GM19467 (cell line): Measurements from ENCODE around the gene CPT2.
"Not testable (repeated sequence)": the region's sequence is repeated elsewhere in the genome, so short reads cannot be mapped to it uniquely, and the experiment has no call there.

Experiments
- ATAC-seq: cut with Tn5 transposase; IDR thresholded peaks from one replicate; pipeline ENCODE4 v1.9.1; 2021; ENCODE audit warnings: mild to moderate bottlenecking, moderate library complexity; ENCODE audit not compliant: unreplicated experiment

The CPT2 gene

DNA sequence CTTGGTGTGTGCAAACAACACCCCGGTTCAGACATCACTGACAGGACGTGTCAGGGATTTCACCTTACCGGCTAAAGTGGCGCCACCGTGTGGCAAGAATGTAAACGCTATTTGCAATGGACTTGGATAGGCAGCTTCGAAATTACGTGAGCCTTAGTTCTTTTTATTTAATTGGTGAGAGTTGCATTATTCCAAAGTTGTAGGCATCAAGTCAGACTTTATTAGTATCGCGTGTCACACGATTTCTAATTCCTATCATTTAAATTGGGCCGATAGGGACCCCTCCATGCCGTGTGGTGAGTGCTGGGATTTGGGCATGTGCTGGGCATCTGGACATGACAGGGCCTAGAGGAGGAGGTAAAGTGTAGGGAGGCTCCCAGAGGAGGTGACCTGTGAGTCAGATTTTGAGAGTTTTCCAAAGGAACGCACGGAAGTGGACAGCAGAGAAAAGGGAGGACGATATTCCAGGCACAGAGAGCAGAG, 14.5 kb upstream of the CPT2 start:
- ATAC-seq, result no peak

DNA sequence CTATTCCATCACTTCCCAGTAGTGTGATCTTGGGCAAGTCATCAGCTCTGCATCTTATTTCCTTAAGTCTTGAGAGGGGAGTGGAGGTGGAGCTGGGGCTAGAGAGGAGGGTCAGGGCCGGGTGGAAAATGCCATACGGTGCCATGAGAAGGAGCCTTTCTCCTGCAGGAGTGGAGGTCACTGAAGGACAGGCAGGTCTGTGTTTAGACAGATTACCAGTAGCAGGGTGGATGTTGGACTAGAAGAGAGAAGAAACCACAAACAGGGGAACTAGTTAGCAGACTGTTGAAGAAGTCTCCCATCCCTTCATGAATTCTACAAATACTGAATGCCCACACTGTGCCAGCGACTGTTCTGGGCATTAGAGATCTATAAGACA, 13.9 kb upstream of the CPT2 start:
- ATAC-seq, result no peak

DNA sequence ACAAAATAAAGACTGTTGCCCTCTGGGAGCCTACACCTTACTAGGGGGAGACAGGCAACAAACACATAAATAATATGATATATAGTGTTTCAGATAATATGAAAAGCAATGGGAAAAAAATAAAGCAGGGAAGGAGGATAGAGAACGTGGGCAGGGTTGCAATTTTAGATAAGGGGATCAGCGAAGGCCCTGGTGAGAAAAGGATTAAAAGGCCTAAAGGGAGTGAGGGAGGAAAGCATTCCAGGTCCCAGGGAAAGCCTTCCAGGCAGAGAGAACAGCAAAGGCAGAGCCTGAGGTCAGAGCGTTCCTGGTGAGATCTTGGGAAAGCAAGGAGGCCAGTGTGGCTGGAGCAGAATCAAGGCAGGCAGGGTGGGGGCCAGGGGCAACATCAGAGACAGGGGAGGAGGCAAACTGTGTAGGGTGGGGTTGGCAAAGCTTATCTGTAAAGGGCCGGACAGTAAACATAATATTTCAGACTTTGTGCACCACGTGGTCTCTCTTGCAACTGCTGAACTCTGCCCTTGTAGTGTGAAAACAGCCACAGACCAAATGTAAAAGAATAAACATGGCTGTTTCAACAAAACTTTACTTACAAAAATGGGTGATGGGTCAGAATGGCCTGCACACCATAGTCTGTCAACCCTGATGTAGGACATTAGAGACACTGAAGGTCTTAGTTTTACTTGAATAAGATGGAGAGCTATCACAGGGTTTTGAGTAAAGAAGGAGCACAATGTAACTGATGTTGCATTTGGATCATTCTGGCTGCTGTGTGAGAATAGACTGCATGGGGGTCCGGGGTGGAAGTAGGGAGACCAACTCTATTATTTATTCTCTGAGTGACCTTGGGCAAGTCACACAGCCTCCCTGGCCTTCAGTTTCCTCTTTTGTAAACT, 13.3 kb upstream of the CPT2 start:
- ATAC-seq, result no peak

DNA sequence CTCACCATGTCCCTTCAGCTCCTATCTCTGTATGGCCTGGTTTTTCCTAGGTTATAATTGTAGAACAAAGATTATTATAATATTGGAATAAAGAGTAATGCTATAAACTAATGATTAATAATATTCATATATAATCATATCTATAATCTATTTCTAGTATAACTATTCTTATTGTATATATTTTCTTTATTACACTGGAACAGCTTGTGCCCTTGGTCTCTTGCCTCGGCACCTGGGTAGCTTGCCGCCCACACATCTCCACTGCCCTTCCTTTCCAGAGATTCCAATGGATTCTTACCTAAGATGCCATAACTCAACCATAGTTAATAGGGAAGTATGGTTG, 10.7 kb upstream of the CPT2 start:
- not testable (repeated sequence) for ATAC-seq

DNA sequence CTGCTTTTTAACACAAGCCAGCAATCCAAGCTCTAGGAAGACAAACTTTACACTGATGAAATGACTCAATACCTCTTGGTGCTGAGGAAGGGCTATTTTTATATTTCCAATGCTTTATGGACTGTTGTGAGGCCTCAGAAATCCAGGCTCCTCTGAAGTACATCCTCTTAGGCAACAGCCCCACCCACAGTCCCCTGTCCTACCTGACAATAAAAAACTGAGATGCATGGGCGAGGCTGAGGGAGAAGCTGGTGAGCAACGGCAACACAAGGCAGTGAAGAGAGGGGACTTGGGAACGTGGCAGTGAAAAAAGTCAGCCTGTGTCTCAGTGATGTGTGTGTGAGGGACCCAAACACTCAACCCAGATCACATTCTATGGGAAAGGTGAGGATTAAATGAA, 10.1 kb upstream of the CPT2 start:
- no peak for ATAC-seq

DNA sequence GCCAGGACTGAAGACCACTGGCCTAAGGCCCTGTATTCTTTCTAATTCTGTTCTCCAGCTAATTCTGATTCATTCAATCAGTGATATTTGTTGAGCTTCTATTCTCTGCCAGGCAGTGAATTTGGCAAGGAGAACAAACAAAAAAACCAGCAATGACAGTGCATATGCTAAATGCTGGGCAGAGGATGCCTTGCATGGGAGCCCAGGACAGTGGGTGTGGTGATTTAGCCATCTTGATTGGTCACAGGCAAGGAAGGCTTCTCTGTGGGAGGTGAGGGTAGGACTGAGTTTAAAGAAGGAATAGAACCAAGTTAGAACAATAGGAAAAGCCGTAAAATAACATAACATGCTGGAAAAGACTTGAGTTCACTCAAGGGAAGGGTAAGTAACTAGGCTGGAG, 9.2 kb upstream of the CPT2 start:
- ATAC-seq, result no peak

DNA sequence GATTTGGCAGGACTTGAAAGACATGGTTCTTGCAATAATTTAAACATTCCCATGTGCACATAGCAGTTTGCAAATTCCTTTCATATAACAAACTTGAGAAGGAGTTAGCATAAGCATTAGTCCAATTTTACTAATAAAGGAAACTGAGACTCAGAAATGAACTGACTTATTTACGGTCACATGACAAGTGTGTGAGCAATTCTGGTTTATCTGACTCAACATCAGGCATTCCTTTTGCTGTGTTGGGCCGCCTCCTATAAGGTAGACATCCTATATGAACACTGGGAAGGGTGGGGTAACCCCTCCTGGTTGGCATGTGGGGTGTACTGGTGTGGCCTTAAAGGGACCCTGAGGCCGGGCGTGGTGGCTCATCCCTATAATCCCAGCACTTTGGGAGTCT, 8.5 kb upstream of the CPT2 start:
- no peak for ATAC-seq

DNA sequence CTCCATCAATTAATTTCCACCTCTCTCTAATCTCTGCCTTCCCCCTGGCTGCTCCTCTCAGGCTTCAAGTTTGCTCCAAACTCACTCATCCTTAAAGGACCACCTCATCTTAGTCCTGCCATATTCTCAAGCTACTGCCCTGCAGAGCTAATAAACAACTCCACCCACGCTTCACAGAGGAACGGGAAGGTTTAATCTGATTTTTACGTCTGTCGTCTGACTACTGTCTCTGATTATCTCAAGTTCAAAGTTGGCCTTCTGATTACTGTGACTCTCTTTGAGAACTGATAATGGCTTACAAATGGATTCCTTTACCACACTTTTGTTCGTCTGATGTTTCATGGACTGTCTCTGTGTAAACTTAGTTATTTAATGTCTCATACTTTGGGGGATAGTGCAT, 7.6 kb upstream of the CPT2 start:
- no peak for ATAC-seq

DNA sequence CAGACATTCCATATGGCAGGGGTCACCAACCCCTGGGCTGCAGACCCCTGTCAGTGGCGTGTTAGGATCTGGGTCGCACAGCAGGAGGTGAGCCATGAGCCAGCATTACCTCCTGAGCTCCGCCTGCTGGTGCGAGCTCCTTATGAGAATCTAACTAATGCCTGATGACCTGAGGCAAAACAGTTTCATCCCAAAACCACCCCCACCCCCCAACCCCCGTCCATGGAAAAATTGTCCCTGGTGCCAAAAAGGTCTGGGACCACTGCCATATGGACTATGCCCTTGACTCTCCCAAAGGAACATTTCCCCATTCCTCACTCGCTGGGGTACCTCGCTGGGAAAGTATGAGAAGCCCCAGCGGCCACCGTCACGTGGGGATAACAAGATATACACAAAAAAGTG, 6.4 kb upstream of the CPT2 start:
- no peak for ATAC-seq

DNA sequence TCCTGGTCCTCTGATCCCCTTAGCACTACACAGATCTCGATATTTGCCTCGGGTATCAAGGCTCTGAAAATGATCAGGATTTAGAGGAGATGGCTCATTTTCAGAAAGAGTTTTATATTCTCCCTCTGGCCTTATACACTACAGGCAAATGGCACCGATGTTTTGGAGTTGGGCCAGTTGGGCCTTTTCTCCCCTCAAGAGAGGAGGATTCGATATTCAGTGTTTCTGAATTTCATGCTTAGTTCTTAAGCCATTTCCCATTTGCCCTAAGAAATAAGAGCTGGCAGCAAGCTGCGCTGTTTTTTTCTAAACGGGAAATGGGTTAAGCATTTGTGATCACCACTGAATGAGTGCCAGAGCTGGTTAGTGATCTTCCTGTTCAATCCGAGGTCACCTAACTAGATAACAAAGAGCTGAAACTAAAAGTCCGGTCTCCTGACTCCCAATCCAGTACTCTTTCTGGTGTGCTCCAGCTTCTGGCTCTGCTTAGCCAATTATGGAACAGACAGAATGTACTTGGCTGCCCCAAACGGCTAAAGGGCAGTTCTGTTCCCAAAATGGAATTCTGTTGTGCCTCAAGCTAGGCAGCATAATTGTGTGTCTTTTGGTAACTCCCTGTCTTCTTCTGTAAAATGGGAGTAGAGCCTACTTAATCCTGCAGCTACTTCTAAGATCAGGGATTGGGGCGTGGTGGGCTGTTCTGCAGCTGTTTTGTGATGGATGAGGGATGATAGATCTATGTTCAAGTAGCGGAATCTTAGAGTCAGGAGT, 1.2 kb upstream of the CPT2 start:
- no peak for ATAC-seq

DNA sequence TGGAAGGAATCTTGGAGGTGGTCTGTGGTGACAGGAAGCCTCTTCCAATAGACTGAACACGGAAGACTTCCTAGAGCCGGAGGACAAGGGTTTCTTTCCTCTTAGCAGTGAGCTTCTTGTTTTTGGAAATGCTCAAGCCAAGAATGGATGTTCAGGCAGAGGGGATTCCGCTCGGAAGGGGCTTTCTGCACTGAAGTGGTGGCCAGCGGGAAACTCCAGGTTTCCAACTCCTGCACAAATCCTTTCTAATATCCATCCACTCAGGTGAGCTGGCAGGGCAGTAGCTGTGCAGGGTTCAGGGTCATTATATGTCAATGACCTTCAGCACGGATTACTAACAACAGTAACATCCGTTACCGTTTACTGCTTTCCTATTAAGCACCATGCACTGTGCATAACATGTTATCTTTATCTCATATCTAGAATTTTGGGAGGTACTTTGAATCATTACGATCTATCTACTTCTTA, 573 bp upstream of the CPT2 start:
- peak; percentile 5 for ATAC-seq

DNA sequence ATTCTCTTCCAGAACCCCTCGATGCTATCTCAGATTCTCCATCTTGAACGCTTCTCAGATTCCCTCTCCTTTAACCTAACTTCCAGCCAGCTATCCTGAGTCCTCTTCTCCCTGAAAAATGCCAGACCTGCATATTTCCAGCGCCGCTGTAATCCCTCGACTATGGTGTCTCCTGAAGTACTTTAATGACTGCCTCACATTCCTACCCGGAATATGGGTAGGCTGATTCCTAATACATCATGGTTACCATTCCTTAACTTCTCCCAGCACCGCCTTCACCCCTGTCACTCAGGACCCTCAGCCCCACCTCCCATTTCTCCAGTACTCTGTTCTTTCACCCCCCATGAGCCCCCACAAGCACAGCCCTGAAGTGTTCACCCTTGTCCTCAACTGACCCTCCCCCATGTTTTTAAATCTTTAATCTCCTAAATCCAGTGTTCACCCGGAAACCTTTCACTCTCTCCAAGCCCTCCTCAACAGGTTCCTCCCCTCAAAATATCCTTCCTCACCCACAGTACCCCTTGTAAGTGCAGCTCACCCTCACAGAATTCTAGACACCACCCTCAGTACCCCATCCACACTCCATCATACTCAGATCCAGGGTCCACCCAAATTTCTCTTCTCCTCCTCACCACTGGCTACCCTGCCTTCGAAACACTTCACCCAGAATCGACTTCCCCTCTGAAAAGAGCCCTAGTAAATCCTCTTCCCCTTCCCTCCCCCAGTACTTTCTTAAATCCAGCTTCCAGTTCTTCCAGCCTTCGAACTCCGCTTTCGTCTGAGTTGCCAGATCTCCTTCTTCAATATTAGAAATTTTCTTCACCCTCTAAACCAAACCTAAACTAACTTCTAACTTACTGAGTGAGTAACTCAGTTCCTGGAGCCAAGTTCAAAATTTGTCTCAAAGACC, 922 bp downstream of the CPT2 start:
- no peak for ATAC-seq

DNA sequence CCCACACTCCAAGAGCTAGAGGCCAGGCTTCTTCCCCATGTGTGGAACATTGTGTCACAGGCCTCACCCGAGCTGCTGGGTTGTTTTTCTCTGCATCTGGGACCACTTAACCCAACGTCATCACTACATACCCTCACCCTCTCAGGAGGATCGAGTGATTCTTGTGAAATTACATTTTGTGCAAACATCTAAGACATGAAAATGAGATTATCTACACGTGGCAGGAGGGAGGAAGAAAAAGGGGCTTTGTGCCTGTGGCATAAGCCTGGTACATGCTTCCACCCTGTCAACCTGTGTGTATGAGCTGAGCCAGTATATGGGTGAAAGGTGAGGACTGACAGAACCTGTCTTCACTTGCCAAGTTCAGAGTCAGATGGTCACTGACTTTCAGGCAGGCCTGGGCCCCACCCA, 1.6 kb downstream of the CPT2 start:
- no peak for ATAC-seq

DNA sequence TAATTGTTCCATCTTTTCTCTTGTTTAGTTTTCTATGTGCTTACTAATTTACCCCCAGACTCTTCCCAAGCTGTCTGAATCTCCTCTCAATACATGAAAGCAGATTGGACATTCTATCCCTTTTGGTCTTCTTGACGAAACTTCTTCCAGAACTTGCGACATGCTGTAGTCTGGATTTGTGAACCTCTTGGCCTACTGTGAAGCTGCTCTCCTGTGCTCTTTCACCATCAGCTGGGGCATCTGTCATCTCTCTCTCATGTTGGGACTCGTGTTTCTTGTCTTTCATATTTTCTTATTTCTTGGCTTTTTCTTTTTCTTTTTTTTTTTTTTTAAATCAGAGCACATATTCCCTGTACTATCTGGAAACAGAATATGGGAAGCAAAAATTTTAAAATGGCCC, 6.8 kb downstream of the CPT2 start:
- ATAC-seq, result no peak

DNA sequence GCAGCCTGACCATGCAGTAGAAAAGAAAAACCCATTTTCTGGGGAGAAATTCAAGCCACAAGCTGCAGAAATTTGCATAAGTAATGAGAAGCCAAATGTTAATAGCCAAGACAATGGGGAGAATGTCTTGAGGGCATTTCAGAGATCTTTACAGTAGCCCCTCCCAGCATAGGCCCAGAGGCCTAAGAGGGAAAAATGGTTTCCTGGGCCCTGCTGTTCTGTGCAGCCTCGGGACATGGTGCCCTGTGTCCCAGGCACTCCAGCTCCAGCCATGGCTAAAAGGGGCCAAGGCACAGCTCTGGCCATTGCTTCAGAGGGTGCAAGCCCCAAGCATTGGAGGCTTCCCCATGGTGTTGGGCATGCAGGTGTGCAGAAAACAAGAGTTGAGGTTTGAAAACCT, 8.9 kb downstream of the CPT2 start:
- not testable (repeated sequence) for ATAC-seq

DNA sequence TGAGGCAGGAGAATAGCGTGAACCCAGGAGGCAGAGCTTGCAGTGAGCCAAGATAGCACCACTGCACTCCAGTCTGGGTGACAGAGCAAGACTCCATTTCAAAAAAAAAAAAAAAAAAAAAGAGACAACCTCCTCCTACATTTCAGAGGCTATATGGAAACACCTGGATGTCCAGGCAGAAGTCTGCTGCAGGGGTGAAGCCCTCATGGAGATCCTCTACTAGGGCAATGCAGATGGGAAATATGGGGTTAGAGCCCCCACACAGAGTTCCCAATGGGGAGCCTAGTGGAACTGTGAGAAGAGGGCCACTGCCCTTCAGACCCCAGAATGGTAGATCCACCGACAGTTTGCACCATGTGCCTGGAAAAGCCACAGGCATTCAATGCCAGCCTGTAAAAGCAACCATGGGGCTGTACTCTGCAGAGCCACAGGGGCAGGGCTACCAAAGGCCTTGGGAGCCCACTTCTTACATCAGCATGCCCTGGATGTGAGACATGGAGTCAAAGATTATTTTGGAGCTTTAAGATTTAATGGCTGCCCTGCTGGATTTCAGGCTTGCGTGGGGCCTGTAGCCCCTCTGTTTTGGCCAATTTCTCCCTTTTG, 9.6 kb downstream of the CPT2 start:
- ATAC-seq, result not testable (repeated sequence)

DNA sequence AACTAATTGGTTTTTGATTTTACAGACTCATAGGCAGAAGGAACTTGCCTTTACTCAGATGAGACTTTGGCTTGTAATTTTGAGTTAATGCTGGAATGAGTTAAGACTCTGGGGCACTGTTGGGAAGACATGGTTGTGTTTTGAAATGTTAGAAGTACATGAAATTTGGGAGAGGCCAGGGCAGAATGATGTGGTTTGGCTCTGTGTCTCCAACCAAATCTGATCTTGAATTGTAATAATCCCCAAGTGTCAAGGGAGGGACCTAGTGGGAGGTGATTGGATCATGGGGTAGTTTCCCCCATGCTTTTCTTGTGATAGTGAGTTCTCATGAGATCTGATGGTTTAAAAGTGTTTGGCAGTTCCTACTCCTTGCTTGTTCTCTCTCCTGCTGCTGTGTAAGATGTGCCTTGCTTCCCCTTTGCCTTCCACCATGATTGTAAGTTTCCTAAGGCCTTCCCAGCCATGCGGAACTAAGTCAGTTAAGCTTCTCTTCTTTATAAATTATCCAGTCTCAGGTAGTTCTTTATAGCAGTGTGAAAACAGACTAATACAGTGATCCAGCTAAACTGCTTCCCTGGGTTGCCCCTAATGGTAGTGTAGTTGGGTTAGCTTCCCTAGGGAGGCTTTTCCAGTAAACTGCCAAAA, 10.2 kb downstream of the CPT2 start:
- ATAC-seq, result no peak

DNA sequence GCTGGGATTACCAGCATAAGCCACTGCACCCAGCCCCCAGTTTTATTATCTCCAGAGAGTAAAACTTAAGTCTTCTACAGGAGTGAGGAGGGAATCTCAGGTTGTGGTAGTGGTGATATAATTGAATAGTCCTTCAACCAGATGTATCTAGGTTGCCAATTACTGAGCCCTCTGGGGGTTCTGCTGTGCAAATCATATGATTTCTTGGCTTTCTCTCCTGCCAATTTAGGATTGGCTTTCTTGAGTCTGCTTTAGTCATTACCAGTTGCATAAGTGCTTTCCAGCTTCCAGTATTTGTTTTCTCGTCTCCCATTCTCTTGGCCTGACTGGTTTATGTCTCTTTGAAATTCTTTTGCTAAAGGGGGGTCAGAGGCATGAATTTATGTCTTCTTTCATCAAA, 11.1 kb downstream of the CPT2 start:
- no peak for ATAC-seq

DNA sequence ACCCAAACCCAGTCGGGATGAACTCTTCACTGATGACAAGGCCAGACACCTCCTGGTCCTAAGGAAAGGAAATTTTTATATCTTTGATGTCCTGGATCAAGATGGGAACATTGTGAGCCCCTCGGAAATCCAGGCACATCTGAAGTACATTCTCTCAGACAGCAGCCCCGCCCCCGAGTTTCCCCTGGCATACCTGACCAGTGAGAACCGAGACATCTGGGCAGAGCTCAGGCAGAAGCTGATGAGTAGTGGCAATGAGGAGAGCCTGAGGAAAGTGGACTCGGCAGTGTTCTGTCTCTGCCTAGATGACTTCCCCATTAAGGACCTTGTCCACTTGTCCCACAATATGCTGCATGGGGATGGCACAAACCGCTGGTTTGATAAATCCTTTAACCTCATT, 13.7 kb downstream of the CPT2 start:
- ATAC-seq, result no peak

DNA sequence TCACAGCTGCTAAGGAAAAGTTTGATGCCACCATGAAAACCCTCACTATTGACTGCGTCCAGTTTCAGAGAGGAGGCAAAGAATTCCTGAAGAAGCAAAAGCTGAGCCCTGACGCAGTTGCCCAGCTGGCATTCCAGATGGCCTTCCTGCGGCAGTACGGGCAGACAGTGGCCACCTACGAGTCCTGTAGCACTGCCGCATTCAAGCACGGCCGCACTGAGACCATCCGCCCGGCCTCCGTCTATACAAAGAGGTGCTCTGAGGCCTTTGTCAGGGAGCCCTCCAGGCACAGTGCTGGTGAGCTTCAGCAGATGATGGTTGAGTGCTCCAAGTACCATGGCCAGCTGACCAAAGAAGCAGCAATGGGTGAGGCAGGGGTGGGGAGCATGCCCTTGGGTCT, 14.3 kb downstream of the CPT2 start:
- ATAC-seq, result no peak
